OCI-LY3 (cell line): ENCODE results near the gene OR56A3.

Experiments
- H2AFZ ChIP-seq: fragments of 200-600, 300-600 bp; shearing (Covaris generic); 2 replicates; pipeline ENCODE4 v1.6.0; 2014; ENCODE audit warnings: antibody characterized with exemption, low read depth, low read length
- H3K27ac ChIP-seq: fragments of 200-600, 300-600 bp; sonication (generic); 2 replicates; pipeline ENCODE4 v1.5.1; 2014; ENCODE audit warnings: mild to moderate bottlenecking, low read length, moderate library complexity, mixed read lengths
- H3K27me3 ChIP-seq: fragments of 200-600, 300-600 bp; sonication (generic); 2 replicates; pipeline ENCODE4 v1.6.1; 2014; ENCODE audit warnings: low read depth, low read length, mixed read lengths
- H3K36me3 ChIP-seq: fragments of 200-600, 300-600 bp; sonication (generic); replicated peaks from 2 replicates; pipeline ENCODE3; 2014; ENCODE audit warnings: low read depth, low read length, mixed read lengths
- H3K4me1 ChIP-seq: fragments of 300-600, 200-600 bp; sonication (generic); 2 replicates; pipeline ENCODE4 v1.6.1; 2014; ENCODE audit warnings: low read length, mixed read lengths
- H3K4me2 ChIP-seq: fragments of 200-600, 300-600 bp; sonication (generic); 2 replicates; pipeline ENCODE4 v1.6.1; 2014; ENCODE audit warnings: low read length, mixed read lengths
- H3K4me3 ChIP-seq: fragments of 300-600, 200-600 bp; sonication (generic); 2 replicates; pipeline ENCODE4 v1.5.1; 2014; ENCODE audit warnings: antibody characterized with exemption, mild to moderate bottlenecking, low read length, moderate library complexity
- H3K79me2 ChIP-seq: fragments of 300-600, 200-600 bp; shearing (Covaris generic); 2 replicates; pipeline ENCODE4 v1.6.1; 2014; ENCODE audit warnings: mild to moderate bottlenecking, low read length, mixed read lengths
- H3K9ac ChIP-seq: fragments of 300-600, 200-600 bp; shearing (Covaris generic); 2 replicates; pipeline ENCODE4 v1.6.0; 2014; ENCODE audit warnings: mild to moderate bottlenecking, low read length, moderate library complexity
- H3K9me3 ChIP-seq: fragments of 200-600, 300-600 bp; shearing (Covaris generic); 2 replicates; pipeline ENCODE4 v1.6.1; 2014; ENCODE audit warnings: low read length, mixed read lengths; ENCODE audit not compliant: insufficient read depth
- H4K20me1 ChIP-seq: fragments of 200-600, 300-600 bp; sonication (generic); 2 replicates; pipeline ENCODE4 v1.6.1; 2016; ENCODE audit warnings: low read length, mixed read lengths; ENCODE audit not compliant: insufficient read depth
- CTCF ChIP-seq: fragments of 200-600, 300-600 bp; sonication (generic); IDR thresholded peaks from 2 replicates; pipeline ENCODE4 v1.5.1; 2014; ENCODE audit warnings: antibody characterized with exemption, low read length, low read depth
- EZH2phosphoT487 ChIP-seq: fragments of 200-600 bp; shearing (Covaris generic); IDR thresholded peaks from 2 replicates; pipeline ENCODE4 v1.6.1; 2018; ENCODE audit warnings: antibody characterized with exemption, mixed run types, low read depth

OR56A3 gene

GRCh38 chr11:5967708-5968107, 25.7 kb downstream of the OR56A3 start:
- Histone ChIP-seq H3K4me2 (no peak overlapping the region), H4K20me1 (no peaks in the 10 kb centered on the region), H3K27me3 (peaks cover 19% of the 10 kb centered on the region), H3K9ac (no peak overlapping the region), H2AFZ (no peak overlapping the region), H3K27ac (no peak overlapping the region), H3K4me1 (no peaks in the 10 kb centered on the region), H3K9me3 (no peaks in the 10 kb centered on the region), H3K36me3 (no peaks in the 10 kb centered on the region), H3K79me2 (no peaks in the 10 kb centered on the region), H3K4me3 (no peak overlapping the region)
- no peak for TF ChIP-seq EZH2phosphoT487
- no peak for TF ChIP-seq CTCF

GRCh38 chr11:5968394-5968793, 26.3 kb downstream of the OR56A3 start, which contains the start of gene OR56A5:
Gene OR56A5 (minus strand): TSS chr11:5968494. CDS start chr11:5968494, 0 bp downstream.
- Histone ChIP-seq H4K20me1 (no peaks in the 10 kb centered on the region), H3K27me3 (peaks cover 19% of the 10 kb centered on the region), H2AFZ (no peak within 1 kb of the TSS), H3K27ac (no peak within 1 kb of the TSS), H3K4me2 (no peak within 1 kb of the TSS), H3K36me3 (no peaks in the 10 kb centered on the region), H3K4me3 (no peak within 1 kb of the TSS), H3K9me3 (no peaks in the 10 kb centered on the region), H3K79me2 (no peaks in the 10 kb centered on the region), H3K4me1 (no peaks in the 10 kb centered on the region), H3K9ac (no peak within 1 kb of the TSS)
- TF ChIP-seq EZH2phosphoT487 (no peak), CTCF (no peak)

- H3K79me2 ChIP-seq, result no peaks in the 10 kb centered on the region
- H3K9ac ChIP-seq, result no peak overlapping the region
- no peaks in the 10 kb centered on the region for H3K36me3 ChIP-seq
- H3K4me2 ChIP-seq, result no peak overlapping the region
- peaks cover 19% of the 10 kb centered on the region for H3K27me3 ChIP-seq
- TF ChIP-seq CTCF, result no peak
- TF ChIP-seq EZH2phosphoT487, result no peak
- no peak overlapping the region for H3K27ac ChIP-seq
- H3K4me1 ChIP-seq, result no peaks in the 10 kb centered on the region
- H3K4me3 ChIP-seq, result no peak overlapping the region
- H3K9me3 ChIP-seq, result no peaks in the 10 kb centered on the region
- H4K20me1 ChIP-seq, result no peaks in the 10 kb centered on the region
- H2AFZ ChIP-seq, result no peak overlapping the region
Measured at GRCh38 chr11:5973530-5973929, 31.5 kb downstream of the OR56A3 start.

- Histone ChIP-seq H3K9ac (no peak overlapping the region), H3K27me3 (peaks cover 3% of the 10 kb centered on the region; the same call in 1 of the 2 replicates), H3K4me2 (no peak overlapping the region), H3K36me3 (no peaks in the 10 kb centered on the region), H4K20me1 (no peaks in the 10 kb centered on the region), H3K4me1 (no peaks in the 10 kb centered on the region), H3K79me2 (no peaks in the 10 kb centered on the region), H3K27ac (no peak overlapping the region), H2AFZ (no peak overlapping the region), H3K4me3 (no peak overlapping the region), H3K9me3 (no peaks in the 10 kb centered on the region)
- TF ChIP-seq EZH2phosphoT487 (no peak), CTCF (no peak)
Measured at GRCh38 chr11:5983443-5983842, 41.4 kb downstream of the OR56A3 start.
